ENCODE results near the gene RAPSN. TPM values are rescaled to one million over a fixed set of nuclear protein-coding genes. Genes with fewer than 3 reads are reported as not detected.
A peak's percentile ranks its signal among the peaks of the same experiment; 100 is the strongest.

RAPSN gene
- total and polyA plus RNA-seq, 2 donors (not counting 1 experiment from before 2014, with no cell fraction given), result 0.25 to 1.0 TPM

DNA sequence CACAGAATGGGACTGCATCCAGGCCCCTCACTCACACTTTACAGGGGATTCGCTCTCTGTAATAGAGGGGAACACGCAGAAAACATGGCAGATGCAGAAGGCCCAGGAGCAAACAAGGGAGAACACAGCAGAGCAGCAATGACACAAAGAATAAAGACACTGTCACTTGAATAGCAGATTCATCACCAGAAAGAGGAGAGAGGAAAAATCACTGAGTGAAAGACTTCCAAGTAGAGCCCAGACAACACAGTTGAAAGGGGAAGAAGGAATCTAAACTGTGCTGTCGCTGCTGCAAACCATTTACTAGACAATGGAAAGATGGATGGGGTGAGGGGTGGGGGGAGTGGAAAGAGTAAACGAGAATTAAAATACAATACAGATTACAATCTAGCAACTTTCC lies 28.8 kb upstream of the RAPSN start:
- intact Hi-C loops (cut with micrococcal nuclease), result no loop called here
- peaks cover 22 to 95% of the 10 kb centered on the region in 2 experiments for H3K36me3 ChIP-seq (replicated peaks in 1 of 2; ENCODE audit: control extremely low read depth in 1 of 2, control insufficient read depth in 1 of 2, extremely low read depth in 1 of 2, insufficient read depth in 2 of 2, low read length in 1 of 2)
- TF ChIP-seq, protein P1, sequence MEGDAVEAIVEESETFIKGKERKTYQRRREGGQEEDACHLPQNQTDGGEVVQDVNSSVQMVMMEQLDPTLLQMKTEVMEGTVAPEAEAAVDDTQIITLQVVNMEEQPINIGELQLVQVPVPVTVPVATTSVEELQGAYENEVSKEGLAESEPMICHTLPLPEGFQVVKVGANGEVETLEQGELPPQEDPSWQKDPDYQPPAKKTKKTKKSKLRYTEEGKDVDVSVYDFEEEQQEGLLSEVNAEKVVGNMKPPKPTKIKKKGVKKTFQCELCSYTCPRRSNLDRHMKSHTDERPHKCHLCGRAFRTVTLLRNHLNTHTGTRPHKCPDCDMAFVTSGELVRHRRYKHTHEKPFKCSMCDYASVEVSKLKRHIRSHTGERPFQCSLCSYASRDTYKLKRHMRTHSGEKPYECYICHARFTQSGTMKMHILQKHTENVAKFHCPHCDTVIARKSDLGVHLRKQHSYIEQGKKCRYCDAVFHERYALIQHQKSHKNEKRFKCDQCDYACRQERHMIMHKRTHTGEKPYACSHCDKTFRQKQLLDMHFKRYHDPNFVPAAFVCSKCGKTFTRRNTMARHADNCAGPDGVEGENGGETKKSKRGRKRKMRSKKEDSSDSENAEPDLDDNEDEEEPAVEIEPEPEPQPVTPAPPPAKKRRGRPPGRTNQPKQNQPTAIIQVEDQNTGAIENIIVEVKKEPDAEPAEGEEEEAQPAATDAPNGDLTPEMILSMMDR (IDR thresholded peaks at IDR 0.05), result no peak
- TF ChIP-seq EZH2 (IDR thresholded peaks at IDR 0.05; ENCODE audit: borderline replicate concordance, insufficient read depth, low read depth, low read length, poor library complexity, severe bottlenecking), result no peak
- H3K4me2 ChIP-seq (replicated peaks; ENCODE audit: low read depth, low read length, poor library complexity, severe bottlenecking), result no peak overlapping the region
- H3K27me3 ChIP-seq (replicated peaks in 1 of 4; ENCODE audit: control extremely low read depth in 1 of 4, control insufficient read depth in 3 of 4, insufficient read depth in 4 of 4, low read length in 3 of 4), result no peaks in the 10 kb centered on the region
- H3K9ac ChIP-seq (ENCODE audit: low read length), result no peak overlapping the region
- H3K4me3 Mint-ChIP-seq, result no peak overlapping the region
- no peak for DNase-seq
- no peaks in the 10 kb centered on the region for H3K27me3 Mint-ChIP-seq
- H4K20me1 ChIP-seq (ENCODE audit: control insufficient read depth, insufficient read depth, low read length, poor library complexity, severe bottlenecking), result peaks cover 10% of the 10 kb centered on the region
- H3K27ac Mint-ChIP-seq, result peak overlapping the region; percentile 39
- H3K9me3 Mint-ChIP-seq (ENCODE audit: insufficient read depth), result no peaks in the 10 kb centered on the region
- no peak for ATAC-seq (ENCODE audit: low read depth)
- H3K4me1 ChIP-seq (ENCODE audit: control insufficient read depth in 2 of 2, insufficient read depth in 2 of 2, low read length in 2 of 2), result no peaks in the 10 kb centered on the region
- H3K4me1 Mint-ChIP-seq, result no peaks in the 10 kb centered on the region
- POLR2A ChIA-PET, result no interaction called here
- CTCF ChIA-PET, result interaction anchor here (1.4 kb wide), 1 partner anchor 65 kb away, joined by 3 read pairs; no protein-coding TSS in a partner anchor
- H3K79me2 ChIP-seq (ENCODE audit: control insufficient read depth, insufficient read depth, low read length), result peaks cover 25% of the 10 kb centered on the region
- no CpG with 5 or more reads among the region's 4 CpGs for WGBS (ENCODE audit: insufficient coverage)
- H3K27ac ChIP-seq (ENCODE audit: low read length in 2 of 2), result no peak overlapping the region
- no peak overlapping the region for H3K4me3 ChIP-seq (ENCODE audit: control extremely low read depth in 1 of 5, extremely low read depth in 1 of 5, insufficient read depth in 1 of 5, low read depth in 2 of 5, low read length in 4 of 5)
- no peak overlapping the region for H2AFZ ChIP-seq (ENCODE audit: insufficient read depth, low read depth, low read length, poor library complexity, severe bottlenecking)
- no peaks in the 10 kb centered on the region for H3K9me3 ChIP-seq (ENCODE audit: control extremely low read depth in 1 of 3, control insufficient read depth in 2 of 3, insufficient read depth in 1 of 3, low read length in 2 of 3)

- no peak overlapping the region for H3K9ac ChIP-seq (ENCODE audit: low read length)
- no peak overlapping the region for H2AFZ ChIP-seq (ENCODE audit: insufficient read depth, low read depth, low read length, poor library complexity, severe bottlenecking)
- peaks cover 21 to 95% of the 10 kb centered on the region in 2 experiments for H3K36me3 ChIP-seq (replicated peaks in 1 of 2; ENCODE audit: control extremely low read depth in 1 of 2, control insufficient read depth in 1 of 2, extremely low read depth in 1 of 2, insufficient read depth in 2 of 2, low read length in 1 of 2)
- H3K9me3 ChIP-seq (ENCODE audit: control extremely low read depth in 1 of 3, control insufficient read depth in 2 of 3, insufficient read depth in 1 of 3, low read length in 2 of 3), result no peaks in the 10 kb centered on the region
- H3K4me1 ChIP-seq (ENCODE audit: control insufficient read depth in 2 of 2, insufficient read depth in 2 of 2, low read length in 2 of 2), result no peaks in the 10 kb centered on the region
- TF ChIP-seq, protein P1 (IDR thresholded peaks at IDR 0.05), result no peak
- no peak for TF ChIP-seq EZH2 (IDR thresholded peaks at IDR 0.05; ENCODE audit: borderline replicate concordance, insufficient read depth, low read depth, low read length, poor library complexity, severe bottlenecking)
- peaks cover 10% of the 10 kb centered on the region for H4K20me1 ChIP-seq (ENCODE audit: control insufficient read depth, insufficient read depth, low read length, poor library complexity, severe bottlenecking)
- H3K79me2 ChIP-seq (ENCODE audit: control insufficient read depth, insufficient read depth, low read length), result peaks cover 25% of the 10 kb centered on the region
- intact Hi-C loops (cut with micrococcal nuclease), result no loop called here
- no peak for DNase-seq
- Mint-ChIP-seq H3K4me3 (no peak overlapping the region), H3K9me3 (ENCODE audit: insufficient read depth) (no peaks in the 10 kb centered on the region), H3K27me3 (no peaks in the 10 kb centered on the region), H3K27ac (peak overlapping the region; percentile 39), H3K4me1 (no peaks in the 10 kb centered on the region)
- no peak overlapping the region for H3K4me3 ChIP-seq (ENCODE audit: control extremely low read depth in 1 of 5, extremely low read depth in 1 of 5, insufficient read depth in 1 of 5, low read depth in 2 of 5, low read length in 4 of 5)
- CTCF ChIA-PET, result no interaction called here
- ATAC-seq (ENCODE audit: low read depth), result no peak
- POLR2A ChIA-PET, result no interaction called here
- H3K27ac ChIP-seq (ENCODE audit: low read length in 2 of 2), result no peak overlapping the region
- no peak overlapping the region for H3K4me2 ChIP-seq (replicated peaks; ENCODE audit: low read depth, low read length, poor library complexity, severe bottlenecking)
- H3K27me3 ChIP-seq (replicated peaks in 1 of 4; ENCODE audit: control extremely low read depth in 1 of 4, control insufficient read depth in 3 of 4, insufficient read depth in 4 of 4, low read length in 3 of 4), result no peaks in the 10 kb centered on the region
These were observed 28.4 kb upstream of the RAPSN start for GRCh38 chr11:47477323-47477722.
